ENCODE measurements around the gene GRIK5. TPM values are rescaled to one million over a fixed set of nuclear protein-coding genes. Genes with fewer than 3 reads are reported as not detected.

GRIK5 gene
- total and polyA plus RNA-seq, 2 donors from 2014 or later: 8.9 to 16.2 TPM

GRCh38 chr19:42093926-42094325, 23.9 kb upstream of the GRIK5 start:
- Histone ChIP-seq H3K9ac (ENCODE audit: low read length in 3 of 3) (no peak overlapping the region), H3K4me1 (ENCODE audit: control insufficient read depth in 2 of 3, insufficient read depth in 2 of 3, low read depth in 1 of 3, low read length in 3 of 3) (no peaks in the 10 kb centered on the region), H3K9me3 (ENCODE audit: control insufficient read depth in 2 of 3, insufficient read depth in 1 of 3, low read length in 3 of 3) (no peaks in the 10 kb centered on the region), H3K4me3 (ENCODE audit: low read length in 3 of 3) (no peak overlapping the region), H3K36me3 (ENCODE audit: control insufficient read depth in 2 of 3, insufficient read depth in 3 of 3, low read length in 3 of 3) (no peaks in the 10 kb centered on the region), H3K27ac (ENCODE audit: low read depth in 2 of 2, low read length in 2 of 2) (no peak overlapping the region), H3K27me3 (ENCODE audit: control insufficient read depth, insufficient read depth, low read length) (no peaks in the 10 kb centered on the region)
- TF ChIP-seq CTCF (IDR thresholded peaks at IDR 0.05; ENCODE audit: borderline replicate concordance, extremely low read depth, insufficient read depth): no peak
- FAIRE-seq (no peak), DNase-seq (no peak)
- intact Hi-C loops (cut with DNase I): no loop called here

- intact Hi-C loops (cut with DNase I): no loop called here
- no peak for TF ChIP-seq CTCF (IDR thresholded peaks at IDR 0.05; ENCODE audit: borderline replicate concordance, extremely low read depth, insufficient read depth)
- H3K4me1 ChIP-seq (ENCODE audit: control insufficient read depth in 2 of 3, insufficient read depth in 2 of 3, low read depth in 1 of 3, low read length in 3 of 3): no peaks in the 10 kb centered on the region
- no peak for FAIRE-seq
- H3K27ac ChIP-seq (ENCODE audit: low read depth in 2 of 2, low read length in 2 of 2): no peak overlapping the region
- H3K27me3 ChIP-seq (ENCODE audit: control insufficient read depth, insufficient read depth, low read length): no peaks in the 10 kb centered on the region
- no peak overlapping the region for H3K4me3 ChIP-seq (ENCODE audit: low read length in 3 of 3)
- H3K36me3 ChIP-seq (ENCODE audit: control insufficient read depth in 2 of 3, insufficient read depth in 3 of 3, low read length in 3 of 3): no peaks in the 10 kb centered on the region
- DNase-seq: no peak
- H3K9me3 ChIP-seq (ENCODE audit: control insufficient read depth in 2 of 3, insufficient read depth in 1 of 3, low read length in 3 of 3): no peaks in the 10 kb centered on the region
- H3K9ac ChIP-seq (ENCODE audit: low read length in 3 of 3): no peak overlapping the region
Measured at GRCh38 chr19:42093505-42093904, 23.5 kb upstream of the GRIK5 start.

GRCh38 chr19:42092350-42092749, 22.3 kb upstream of the GRIK5 start:
- no peak overlapping the region for H3K27ac ChIP-seq (ENCODE audit: low read depth in 2 of 2, low read length in 2 of 2)
- peak; percentile 2 for TF ChIP-seq CTCF (IDR thresholded peaks at IDR 0.05; ENCODE audit: borderline replicate concordance, extremely low read depth, insufficient read depth)
- no peaks in the 10 kb centered on the region for H3K36me3 ChIP-seq (ENCODE audit: control insufficient read depth in 2 of 3, insufficient read depth in 3 of 3, low read length in 3 of 3)
- H3K4me1 ChIP-seq (ENCODE audit: control insufficient read depth in 2 of 3, insufficient read depth in 2 of 3, low read depth in 1 of 3, low read length in 3 of 3): no peaks in the 10 kb centered on the region
- intact Hi-C loops (cut with DNase I): no loop called here
- H3K4me3 ChIP-seq (ENCODE audit: low read length in 3 of 3): no peak overlapping the region
- H3K9ac ChIP-seq (ENCODE audit: low read length in 3 of 3): no peak overlapping the region
- H3K9me3 ChIP-seq (ENCODE audit: control insufficient read depth in 2 of 3, insufficient read depth in 1 of 3, low read length in 3 of 3): no peaks in the 10 kb centered on the region
- FAIRE-seq (no peak), DNase-seq (no peak)
- H3K27me3 ChIP-seq (ENCODE audit: control insufficient read depth, insufficient read depth, low read length): no peaks in the 10 kb centered on the region

- no peak for TF ChIP-seq CTCF (IDR thresholded peaks at IDR 0.05; ENCODE audit: borderline replicate concordance, extremely low read depth, insufficient read depth)
- Histone ChIP-seq H3K9ac (ENCODE audit: low read length in 3 of 3) (no peak overlapping the region), H3K27ac (ENCODE audit: low read depth in 2 of 2, low read length in 2 of 2) (no peak overlapping the region), H3K36me3 (ENCODE audit: control insufficient read depth in 2 of 3, insufficient read depth in 3 of 3, low read length in 3 of 3) (no peaks in the 10 kb centered on the region), H3K4me3 (ENCODE audit: low read length in 3 of 3) (no peak overlapping the region), H3K4me1 (ENCODE audit: control insufficient read depth in 2 of 3, insufficient read depth in 2 of 3, low read depth in 1 of 3, low read length in 3 of 3) (no peaks in the 10 kb centered on the region), H3K27me3 (ENCODE audit: control insufficient read depth, insufficient read depth, low read length) (no peaks in the 10 kb centered on the region), H3K9me3 (ENCODE audit: control insufficient read depth in 2 of 3, insufficient read depth in 1 of 3, low read length in 3 of 3) (no peaks in the 10 kb centered on the region)
- FAIRE-seq (no peak), DNase-seq (no peak)
- intact Hi-C loops (cut with DNase I): no loop called here
Measured at GRCh38 chr19:42091742-42092141, 21.7 kb upstream of the GRIK5 start.

Data from kidney (tissue), 14 donors.